GM19238 (cell line): Measurements from ENCODE around the gene ZNHIT1.

Source experiments
- DNase-seq: peaks from one replicate; pipeline ENCODE4 v3.0.0; 2011; ENCODE audit warnings: low spot score; ENCODE audit not compliant: insufficient read length

Gene ZNHIT1

DNA sequence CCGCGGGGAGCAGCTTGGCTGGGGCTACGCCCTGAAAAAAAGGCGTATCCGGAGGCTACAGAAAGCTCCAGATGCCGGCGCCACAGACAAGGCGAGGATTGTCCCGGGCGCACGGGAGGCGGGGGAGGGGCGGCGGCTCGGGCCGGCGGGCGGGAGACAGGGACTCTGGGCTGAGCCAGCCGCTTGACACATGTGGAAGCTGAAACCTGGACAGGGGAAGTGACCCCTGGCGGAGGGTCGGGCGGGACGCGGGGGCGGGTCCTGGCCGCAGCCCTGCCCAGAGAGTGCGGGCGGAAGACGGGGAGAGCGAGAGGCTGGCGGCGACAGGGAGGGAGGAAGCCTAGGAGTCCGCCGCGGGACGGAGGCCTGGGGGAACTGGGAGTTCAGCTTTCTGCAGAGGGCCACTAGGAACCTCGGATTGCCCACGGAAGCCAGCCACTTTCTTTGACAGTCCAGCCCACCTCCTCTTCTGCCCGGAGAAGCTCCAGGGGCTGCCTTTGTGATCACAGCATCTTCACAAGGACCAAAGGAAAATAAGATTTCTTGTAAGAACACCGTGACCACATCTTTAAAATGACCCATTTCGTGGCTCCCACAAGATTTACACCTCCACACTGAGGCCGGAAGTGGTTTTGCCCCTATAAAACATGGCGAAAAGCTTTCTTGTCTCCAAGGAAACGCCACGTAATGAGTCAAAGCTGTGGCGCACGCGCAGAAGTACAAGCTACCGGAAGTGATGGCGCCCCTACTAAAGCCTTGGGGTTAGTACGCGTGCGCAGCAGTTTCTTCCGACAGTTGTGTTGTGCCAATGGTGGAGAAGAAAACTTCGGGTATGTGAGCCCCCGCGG is at the start of gene ZNHIT1, which contains the start of gene PLOD3:
Gene ZNHIT1 (plus strand): TSS at position 778 of the 848 bp plus-strand sequence. CDS start 31 bp downstream, at position 809.
Gene PLOD3 (minus strand): TSS at position 194 of the 848 bp plus-strand sequence. CDS start 307 bp downstream, outside the sequence.
- DNase-seq: peak; percentile 98

DNA sequence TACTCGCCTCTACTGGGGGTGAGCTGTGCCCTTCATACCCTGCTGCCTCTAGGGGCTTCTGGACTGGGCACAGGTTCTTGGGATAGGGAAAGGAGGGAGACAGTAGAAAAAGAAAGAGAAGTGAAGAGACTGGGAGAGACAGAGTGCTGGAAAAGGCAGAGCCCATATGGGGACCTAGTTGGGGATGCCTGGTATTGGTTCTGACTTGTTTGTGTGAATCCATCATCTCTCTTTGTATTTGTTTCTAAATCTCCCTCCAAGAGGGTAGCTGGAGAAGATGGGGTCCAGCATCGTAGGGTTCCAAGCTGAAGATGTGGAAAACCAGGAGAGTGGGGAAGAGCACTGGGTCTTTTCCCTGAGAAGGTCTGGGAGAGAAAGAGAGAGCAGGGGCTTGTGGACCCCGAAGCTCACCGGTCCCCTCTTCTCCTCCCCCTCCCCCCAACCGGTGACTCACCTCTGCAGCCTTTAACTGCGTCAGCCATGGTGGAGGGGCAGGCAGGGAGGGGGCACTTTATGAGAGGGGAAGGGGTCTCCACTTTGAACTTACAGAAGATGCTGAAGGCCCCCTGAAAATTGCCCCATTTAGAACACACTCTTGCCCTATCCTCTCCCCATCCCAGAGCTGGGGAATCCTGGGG is 49.4 kb upstream of the ZNHIT1 start:
- no peak for DNase-seq

GRCh38 chr7:101169110-101169837 is 48.7 kb upstream of the ZNHIT1 start:
- DNase-seq: no peak

DNA sequence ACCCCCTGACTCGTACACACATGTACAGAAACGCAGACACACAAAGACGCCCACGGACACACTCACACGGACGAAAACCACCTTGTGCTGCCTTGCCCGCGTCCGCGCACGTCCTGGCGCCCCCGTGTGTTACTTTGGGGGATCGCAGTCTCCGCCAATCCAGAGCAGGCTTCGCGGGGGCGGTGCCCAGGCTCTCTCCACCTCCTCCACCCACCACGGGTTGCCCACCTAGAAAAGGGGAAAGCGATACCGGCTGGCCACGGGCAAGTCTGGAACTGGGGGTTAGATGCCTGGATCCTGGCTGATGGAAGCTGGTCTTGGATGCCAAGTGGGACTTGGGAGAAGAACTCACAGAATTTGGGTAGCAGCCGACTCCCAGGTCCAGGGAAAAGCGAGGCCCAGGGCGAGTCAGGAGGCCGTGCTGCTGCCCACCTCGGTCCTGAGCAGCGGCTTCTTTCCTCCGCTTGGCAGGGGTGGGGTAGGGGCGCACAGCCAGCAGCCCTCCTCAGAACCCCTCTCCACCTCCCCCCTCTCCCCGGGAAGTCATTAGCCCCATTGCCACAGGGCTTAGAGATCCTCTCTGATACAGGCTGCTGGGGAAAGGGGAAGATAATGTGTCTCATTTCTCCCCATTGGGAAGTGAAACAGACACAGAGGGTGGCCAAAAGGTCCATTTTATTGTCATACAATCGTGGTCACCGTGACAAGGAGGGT is 48.0 kb upstream of the ZNHIT1 start:
- peak; percentile 76 for DNase-seq

GRCh38 chr7:101170617-101171441 is 47.1 kb upstream of the ZNHIT1 start:
- no peak for DNase-seq

DNA sequence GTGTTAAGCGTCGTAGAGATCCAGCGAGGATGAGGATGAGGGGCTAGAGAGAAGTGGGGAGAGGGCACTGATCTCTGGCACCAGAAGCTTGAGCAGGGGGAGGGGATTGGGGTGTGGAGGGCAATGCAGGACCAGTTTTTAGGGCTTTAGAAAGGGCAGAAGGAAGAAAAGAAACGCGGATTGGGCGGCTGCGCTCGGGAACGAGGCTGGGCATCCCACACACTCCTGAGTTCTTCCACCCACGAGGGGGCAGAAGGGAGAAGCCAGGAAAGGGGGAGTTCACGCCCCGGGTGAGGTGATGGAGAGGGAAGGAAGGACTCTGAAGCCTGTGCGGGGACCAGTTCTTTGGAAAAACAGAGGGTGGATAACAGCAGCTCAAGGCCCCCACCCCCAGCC is 46.5 kb upstream of the ZNHIT1 start:
- no peak for DNase-seq

DNA sequence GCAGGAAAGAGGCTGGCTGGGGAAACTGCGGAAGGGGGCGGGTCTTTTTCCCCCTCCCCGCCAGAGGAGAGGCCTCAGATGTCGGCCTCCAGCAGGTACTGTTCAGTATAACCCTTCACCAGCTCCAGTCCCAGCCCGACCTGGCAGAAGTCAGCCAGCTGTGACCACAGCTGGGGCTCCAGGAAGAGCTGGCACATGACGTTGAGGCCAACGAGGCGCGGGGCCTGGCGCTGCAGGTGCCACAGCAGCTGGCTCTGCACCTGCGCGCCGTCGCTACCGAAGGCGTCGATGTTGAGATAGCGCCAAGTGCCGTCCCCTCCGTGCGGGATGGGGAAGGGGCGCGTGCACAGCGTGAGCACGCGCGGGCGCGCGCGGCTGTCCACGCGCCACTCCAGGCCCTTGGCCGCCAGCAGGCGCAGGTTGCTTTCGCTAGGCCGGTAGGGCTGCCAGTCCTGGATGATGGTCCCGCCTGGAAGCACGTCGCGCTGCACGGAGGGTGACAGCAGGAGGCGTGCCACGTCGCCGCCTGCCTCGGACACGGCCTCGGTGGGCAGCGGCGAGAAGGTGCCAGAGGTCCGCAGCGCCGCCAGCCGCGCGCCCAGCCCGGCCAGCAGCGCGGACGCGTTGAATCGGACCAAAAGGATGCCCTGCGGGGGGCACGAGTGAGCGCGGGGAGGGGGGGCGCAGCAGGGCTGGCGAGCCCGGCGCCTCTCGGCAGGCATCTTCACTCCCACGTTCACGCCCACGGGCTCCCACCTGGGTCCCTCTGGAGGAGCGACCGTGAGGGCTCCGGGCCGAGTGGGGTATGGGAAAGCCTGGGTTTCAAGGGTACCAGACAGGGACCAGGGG is 45.7 kb upstream of the ZNHIT1 start:
- no peak for DNase-seq

DNA sequence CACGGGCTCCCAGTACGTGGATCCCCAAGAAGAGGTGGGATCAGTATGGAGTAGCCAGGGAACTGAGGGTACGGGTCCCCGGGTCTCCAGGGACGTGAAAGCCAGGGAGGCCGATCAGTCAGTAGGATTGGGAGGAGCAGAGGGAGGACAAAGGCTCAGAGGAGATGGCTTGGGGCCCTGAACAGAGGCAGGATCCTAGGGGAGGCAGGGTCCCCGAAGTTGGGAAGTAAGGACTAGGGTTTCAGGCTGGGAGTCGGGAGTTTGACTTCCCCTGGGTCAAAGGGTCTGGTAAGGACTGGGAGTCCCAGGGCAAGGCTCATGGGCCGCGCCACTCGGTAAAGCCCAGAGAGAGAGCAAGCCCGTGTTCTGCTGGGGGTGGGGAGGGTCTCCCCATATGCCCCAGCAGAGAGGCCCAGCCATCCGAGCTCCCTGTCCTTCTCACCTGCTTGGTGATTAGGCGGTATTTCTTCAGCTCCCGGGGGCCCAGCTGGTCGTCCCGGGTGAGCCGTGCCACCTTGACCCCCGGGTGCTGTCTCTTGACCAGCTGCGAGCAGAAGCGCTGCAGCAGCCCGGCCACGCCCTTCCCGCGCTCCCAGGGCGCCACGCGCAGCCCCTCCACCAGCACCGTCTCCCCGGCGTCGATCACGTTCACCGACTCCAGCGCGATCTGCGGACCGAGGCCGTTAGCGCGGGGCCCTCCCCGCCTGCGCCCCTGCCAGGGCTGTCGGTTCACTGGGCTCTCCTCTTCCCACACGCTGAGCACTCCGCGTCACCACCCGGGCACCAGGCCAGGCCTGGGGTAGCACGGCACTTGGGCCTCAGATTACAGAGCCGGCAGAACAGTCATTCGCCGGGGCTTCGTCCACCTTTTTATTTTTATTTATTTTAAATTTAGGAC is 44.9 kb upstream of the ZNHIT1 start:
- no peak for DNase-seq

- DNase-seq: peak; percentile 63
Observed at GRCh38 chr7:101173752-101174244, 44.2 kb upstream of the ZNHIT1 start.

DNA sequence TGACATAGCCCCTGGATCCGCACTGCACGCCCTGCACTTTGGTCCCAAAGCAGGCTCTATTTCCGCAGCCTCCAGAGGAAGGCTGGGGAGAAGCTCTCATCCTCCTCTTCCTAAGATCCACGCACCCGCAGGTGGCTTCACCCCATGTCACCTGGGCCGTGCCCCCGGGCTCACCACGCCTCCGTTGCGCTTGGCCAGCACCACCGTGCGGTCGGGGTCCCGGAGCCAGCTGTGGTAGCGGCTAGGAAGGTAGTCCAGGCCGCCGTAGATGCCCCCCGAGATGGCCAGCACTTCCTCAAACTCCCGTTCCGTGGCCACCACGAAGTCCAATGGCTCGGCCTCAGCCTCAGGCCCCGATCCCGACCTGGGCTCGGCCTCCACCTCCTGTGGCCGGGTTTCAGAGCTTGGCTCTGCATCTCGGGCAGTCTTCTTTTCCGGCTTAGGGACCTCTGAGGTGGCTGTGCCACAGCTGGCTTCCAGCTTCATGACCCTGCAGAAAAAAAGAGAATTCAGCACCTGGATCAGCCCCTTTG is 43.6 kb upstream of the ZNHIT1 start:
- no peak for DNase-seq

DNA sequence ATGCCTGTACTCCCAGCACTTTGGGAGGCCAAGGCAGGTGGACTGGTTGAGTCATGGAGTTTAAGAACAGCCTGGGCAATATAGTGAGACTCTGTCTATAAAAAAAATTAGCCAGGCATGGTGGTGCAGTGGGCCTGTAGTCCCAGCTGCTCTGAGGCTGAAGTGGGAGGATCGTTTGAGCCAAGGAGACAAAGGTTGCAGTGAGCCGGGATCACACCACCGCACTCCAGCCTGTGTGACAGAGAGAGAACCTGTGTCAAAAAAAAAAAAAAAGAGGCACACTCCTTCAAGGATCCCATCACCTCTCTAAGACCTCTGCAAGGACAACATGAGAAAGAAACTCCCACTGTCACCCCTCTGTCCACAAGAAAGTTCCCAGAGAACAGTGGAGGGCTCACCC is 42.3 kb upstream of the ZNHIT1 start:
- DNase-seq: no peak

DNA sequence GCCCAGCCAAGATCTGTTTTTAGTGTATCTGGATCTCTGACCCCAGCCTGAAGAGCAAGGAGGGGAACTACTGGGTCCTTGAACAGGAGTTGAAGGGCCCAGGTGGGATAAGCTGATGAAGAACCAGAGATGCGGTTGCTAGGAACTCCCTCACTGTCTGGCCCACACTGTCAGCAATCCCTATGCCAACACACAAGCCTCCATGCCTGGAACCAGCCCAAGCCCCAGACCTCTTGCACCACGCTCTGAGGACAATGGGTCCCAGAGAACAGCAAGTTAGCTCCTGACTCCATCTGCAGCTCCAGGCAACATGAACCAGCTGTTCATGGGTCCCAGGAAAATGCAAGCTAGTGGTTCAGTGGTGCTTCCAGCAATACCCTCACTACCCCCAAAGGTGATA is 40.3 kb upstream of the ZNHIT1 start:
- DNase-seq: no peak

DNA sequence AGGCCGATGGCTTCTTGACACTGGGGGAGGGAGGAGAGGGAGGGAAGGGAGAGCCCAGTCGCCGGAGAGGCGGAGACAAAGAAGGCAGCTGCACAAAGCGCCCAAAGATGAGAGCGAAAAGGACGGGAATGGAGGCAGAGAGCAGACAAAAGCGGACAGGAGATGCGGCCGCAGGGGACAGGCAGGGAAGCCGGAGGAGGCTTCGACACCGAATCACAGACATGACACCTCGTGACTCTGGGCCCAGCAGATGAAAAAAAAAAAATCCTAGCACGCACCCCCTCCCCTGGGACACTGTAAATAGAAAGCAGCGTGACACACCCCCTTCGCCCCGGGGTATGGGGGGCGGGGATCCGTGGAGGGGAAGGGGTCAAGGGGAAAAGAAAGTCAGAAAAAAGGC is 38.8 kb upstream of the ZNHIT1 start:
- DNase-seq: no peak

DNA sequence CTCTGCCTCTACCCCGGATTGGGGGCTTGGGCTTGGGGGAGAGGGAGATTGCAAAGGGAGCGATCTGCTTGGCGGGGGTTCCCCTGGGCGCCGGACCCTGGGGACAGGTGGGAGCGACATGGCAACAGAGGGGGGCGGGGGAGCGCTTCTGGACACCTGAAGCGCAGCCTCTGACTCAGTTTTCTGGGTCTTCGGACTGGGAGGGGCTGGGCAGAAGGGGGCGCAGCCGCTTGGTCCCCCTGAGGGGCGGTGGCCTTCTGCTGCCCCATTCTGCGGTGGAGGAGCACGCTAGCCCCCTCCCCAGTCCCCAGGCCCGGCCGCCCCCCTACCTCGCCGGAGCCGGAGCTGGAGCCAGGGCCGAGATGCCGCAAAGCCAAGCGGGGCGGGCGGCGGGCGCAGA is 38.3 kb upstream of the ZNHIT1 start:
- no peak for DNase-seq

DNA sequence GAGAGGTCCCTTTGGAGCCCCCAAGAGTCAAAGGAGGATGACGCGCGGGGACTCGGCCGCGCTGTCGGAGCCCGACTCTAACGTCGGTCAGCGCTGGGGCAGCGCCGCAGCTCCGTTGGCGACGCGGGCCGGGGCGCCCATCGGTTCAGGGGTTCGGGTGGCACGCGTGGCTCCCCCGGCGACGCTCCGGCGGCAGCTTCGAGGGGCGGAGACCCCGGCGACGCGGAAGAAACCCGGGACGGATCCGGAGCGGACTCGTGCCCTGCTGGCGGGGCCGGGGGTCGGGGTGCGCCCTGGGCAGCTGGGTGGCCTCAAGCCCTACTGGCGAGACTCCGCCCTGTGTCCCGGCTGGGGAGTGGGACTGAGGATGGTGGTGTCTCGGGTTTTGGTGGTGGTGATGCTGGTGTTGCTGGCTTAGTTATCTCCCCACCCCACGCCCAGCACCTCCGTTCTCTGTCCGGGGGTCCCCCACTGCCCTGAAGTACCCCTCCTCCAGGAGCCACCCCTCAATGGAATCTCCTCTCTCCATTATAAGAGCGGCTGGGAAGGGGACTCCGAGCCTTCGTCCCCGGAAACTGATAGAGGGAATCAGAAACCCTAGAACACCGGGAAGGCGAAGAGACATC is 37.7 kb upstream of the ZNHIT1 start, which contains the start of gene NAT16:
Gene NAT16 (minus strand): TSS at position 164 of the 626 bp plus-strand sequence. CDS start 5,486 bp downstream, outside the sequence.
- DNase-seq: no peak

DNA sequence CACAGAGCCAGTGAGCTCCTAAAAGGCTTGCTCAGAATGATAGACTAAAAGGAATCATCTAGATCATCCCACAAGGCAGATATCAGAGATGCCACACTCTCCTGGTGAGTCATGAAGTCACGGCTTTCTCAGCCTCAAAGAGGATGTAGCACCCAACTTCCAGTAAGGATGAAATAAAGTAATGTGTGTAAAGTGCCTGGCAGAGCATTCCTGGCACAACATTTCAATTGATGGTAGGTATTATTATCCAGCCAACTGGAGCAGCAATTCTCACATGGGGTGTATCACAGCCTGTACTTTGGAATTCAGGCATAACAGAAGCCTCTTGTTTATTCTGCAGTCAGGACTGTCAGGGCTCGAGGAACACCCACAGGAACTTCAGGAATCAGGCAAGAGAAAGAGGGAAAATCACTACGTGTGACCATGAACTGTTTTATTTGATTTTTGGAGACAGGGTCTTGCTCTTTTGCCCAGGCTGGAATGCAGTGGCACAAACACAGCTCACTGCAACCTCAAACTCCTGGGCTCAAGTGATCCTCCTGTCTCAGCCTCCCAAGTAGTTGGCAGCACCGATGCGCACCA is 32.6 kb upstream of the ZNHIT1 start:
- DNase-seq: no peak

- DNase-seq: no peak
Observed at GRCh38 chr7:101186194-101186593, 31.8 kb upstream of the ZNHIT1 start.
